Prostate gland (tissue), 2 donors: Measurements from ENCODE around the gene KNCN. TPM values are rescaled to one million over a fixed set of nuclear protein-coding genes. Genes with fewer than 3 reads are reported as not detected.

Source experiments
- DNase-seq: peaks from one replicate; pipeline ENCODE4 v3.0.0-alpha.2; 2019; ENCODE audit warnings: low spot score
- H3K27ac ChIP-seq, 2 donors: fragments of 200-600 bp; sonication (generic); 2 replicates each; pipeline ENCODE4 v1.5.1; 2017 to 2019
- H3K27me3 ChIP-seq: fragments of 200-600 bp; sonication (generic); replicated peaks from 2 replicates; pipeline ENCODE4 v1.5.1; 2019; ENCODE audit not compliant: insufficient read depth
- H3K36me3 ChIP-seq, 2 donors: fragments of 200-600 bp; sonication (generic); 1 replicate in 1 of 2; 2 replicates in 1 of 2; pipeline versions ENCODE4 v1.5.1 to v1.8.1; 2017 to 2019
- H3K4me1 ChIP-seq: fragments of 200-600 bp; sonication (generic); replicated peaks from 2 replicates; pipeline ENCODE4 v1.5.1; 2019
- H3K4me3 ChIP-seq, 2 donors: fragments of 200-600 bp; sonication (generic); 2 replicates each; pipeline ENCODE4 v1.5.1; 2017 to 2019
- H3K9me3 ChIP-seq: fragments of 200-600 bp; sonication (generic); 2 replicates; pipeline ENCODE4 v1.5.1; 2017
- POLR2A ChIP-seq: fragments of 450-650 bp; IDR thresholded peaks from one replicate; pipeline ENCODE4 v1.6.1; 2016; ENCODE audit warnings: antibody characterized with exemption, mild to moderate bottlenecking
- POLR2AphosphoS5 ChIP-seq: sonication (generic); formaldehyde crosslinking; IDR thresholded peaks from one replicate; pipeline ENCODE4 v1.6.1; 2017; ENCODE audit warnings: antibody characterized with exemption
- WGBS: methylation state at CpG from one replicate; pipeline ENCODE4 v1.1.5; 2018; 5-methylcytosine and 5-hydroxymethylcytosine counted together
- intact Hi-C: fragments of 100-400 bp; cut with DNase I; formaldehyde crosslinking; loops from one replicate; pipeline ENCODE4 v1.14.2; 2022
- total RNA-seq, 2 donors: library from RNA; depleted of rRNA; stranded (reverse); fragments of >200 nt; gene quantifications; one replicate each; pipeline ENCODE4 v1.1.0, GENCODE V29; 2016
- TF ChIP-seq, protein P1 (sequence below), 4 experiments: fragments of 200-600 bp in 2 of 4; fragments of 450-650 bp in 2 of 4; sonication (generic) in 2 of 4; IDR thresholded peaks; 1 replicate in 3 of 4; 2 replicates in 1 of 4; pipeline ENCODE4 v1.5.1; 2016 to 2019; ENCODE audit warnings: antibody characterized with exemption in 4 of 4, mild to moderate bottlenecking in 2 of 4, moderate library complexity in 2 of 4

The KNCN gene
- not detected for total RNA-seq

DNA sequence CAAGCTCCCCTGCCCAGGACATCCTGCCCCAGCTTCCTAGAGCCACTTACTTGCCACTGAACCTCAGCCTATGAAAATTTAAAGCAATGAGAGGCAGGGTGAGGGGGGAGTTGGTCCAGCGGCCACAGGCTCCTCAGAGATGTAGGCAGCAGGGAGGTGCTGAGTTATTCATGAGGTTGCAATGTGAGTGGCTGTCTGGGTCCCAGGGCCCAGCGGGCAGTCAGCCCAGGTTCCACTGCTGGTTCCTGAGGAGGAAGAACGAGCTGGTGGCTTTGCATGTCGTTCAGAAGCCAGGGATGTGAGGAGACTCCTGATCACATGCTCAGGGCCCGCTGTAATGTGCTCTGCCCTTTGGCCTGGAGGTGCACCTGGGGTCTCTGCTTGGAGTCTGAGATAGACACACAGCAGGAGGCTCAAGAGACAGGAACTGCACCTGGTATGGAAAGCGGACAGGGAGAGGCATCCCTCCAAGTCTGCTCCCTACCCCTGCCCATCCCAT, at the start of gene KNCN:
KNCN (minus strand) TSS at position 51 of the 499 bp plus-strand sequence. CDS start 432 bp downstream, outside the sequence.
- no peak for DNase-seq
- H3K9me3 ChIP-seq, result no peaks in the 10 kb centered on the region
- intact Hi-C loops, result no loop called here
- no peak within 1 kb of the TSS for H3K4me3 ChIP-seq
- TF ChIP-seq, protein P1, sequence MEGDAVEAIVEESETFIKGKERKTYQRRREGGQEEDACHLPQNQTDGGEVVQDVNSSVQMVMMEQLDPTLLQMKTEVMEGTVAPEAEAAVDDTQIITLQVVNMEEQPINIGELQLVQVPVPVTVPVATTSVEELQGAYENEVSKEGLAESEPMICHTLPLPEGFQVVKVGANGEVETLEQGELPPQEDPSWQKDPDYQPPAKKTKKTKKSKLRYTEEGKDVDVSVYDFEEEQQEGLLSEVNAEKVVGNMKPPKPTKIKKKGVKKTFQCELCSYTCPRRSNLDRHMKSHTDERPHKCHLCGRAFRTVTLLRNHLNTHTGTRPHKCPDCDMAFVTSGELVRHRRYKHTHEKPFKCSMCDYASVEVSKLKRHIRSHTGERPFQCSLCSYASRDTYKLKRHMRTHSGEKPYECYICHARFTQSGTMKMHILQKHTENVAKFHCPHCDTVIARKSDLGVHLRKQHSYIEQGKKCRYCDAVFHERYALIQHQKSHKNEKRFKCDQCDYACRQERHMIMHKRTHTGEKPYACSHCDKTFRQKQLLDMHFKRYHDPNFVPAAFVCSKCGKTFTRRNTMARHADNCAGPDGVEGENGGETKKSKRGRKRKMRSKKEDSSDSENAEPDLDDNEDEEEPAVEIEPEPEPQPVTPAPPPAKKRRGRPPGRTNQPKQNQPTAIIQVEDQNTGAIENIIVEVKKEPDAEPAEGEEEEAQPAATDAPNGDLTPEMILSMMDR (IDR thresholded peaks at IDR 0.05), result no peak
- TF ChIP-seq POLR2AphosphoS5 (no peak), POLR2A (no peak)
- WGBS, result 85% methylated on average over 6 of the region's 6 CpGs
- no peaks in the 10 kb centered on the region for H3K27me3 ChIP-seq
- no peaks in the 10 kb centered on the region for H3K36me3 ChIP-seq
- no peaks in the 10 kb centered on the region for H3K4me1 ChIP-seq
- no peak within 1 kb of the TSS for H3K27ac ChIP-seq

DNA sequence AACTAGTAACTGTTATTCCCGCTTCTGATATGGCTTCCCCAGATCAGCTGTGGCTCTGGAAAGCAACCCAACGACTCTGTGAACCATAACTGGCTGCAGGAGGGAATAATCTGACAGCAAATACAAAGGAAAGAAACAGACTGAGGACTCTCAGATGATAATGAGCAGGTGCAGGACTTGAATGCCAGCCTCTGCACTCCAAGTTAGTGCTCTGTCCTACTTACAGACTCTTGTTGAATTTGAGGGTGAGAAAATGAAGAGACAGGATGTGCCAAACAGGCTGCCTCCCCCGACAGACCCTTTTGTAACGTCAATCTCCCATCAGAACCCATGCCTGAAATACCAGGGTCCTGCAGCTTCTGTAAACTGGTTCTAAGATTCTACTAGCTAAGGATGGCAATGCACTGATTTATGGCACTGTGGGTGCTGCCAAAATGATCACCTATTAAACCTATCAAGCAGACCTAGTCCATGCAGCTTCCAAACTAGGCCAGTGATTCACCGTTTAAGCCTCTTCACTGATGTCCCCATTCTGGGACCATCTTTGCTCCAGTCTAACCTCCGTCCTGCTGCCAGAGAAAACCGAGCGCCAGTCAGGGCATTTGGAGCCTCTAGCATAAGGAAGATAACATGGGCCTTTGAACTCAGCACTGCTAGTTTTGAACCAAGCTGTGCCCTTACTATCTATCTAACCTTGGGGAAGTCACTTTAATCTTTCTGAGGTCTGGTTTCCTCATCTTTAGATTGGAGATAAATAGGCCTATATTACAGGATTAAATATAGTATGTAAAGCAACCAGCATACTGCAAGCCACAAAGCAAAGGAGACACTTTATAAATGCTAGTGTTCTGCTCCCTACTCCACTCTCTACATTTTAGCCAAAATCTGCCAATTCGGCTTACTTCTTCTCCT, 47.9 kb upstream of the KNCN start:
- no peak for DNase-seq
- no peak overlapping the region for H3K4me3 ChIP-seq
- H3K4me1 ChIP-seq, result peaks cover 6% of the 10 kb centered on the region
- TF ChIP-seq POLR2AphosphoS5 (no peak), POLR2A (no peak)
- TF ChIP-seq, protein P1 (IDR thresholded peaks at IDR 0.05), result no peak
- H3K9me3 ChIP-seq, result no peaks in the 10 kb centered on the region
- intact Hi-C loops, result no loop called here
- H3K27ac ChIP-seq, result no peak overlapping the region
- 72% methylated on average over 9 of the region's 9 CpGs for WGBS
- no peaks in the 10 kb centered on the region for H3K36me3 ChIP-seq
- no peaks in the 10 kb centered on the region for H3K27me3 ChIP-seq

DNA sequence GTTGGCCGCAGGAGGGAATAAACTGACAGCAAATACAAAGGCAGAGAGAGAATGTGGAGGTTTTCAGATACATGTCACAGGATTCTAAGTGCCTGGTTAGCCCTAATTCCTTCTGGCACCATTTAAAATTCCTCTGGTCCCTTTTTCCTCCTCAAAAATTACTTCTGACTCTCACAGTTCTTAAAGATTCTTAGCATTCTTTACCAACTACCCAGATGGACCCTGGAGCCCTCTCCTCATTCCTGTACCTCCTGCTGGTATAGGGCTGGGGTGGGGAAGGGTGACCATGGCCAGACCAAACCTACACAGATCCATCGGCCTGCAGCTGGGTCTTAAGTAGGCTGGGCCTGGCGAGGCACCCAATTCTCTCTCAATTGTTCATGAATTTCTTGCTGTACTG, 45.4 kb upstream of the KNCN start:
- Histone ChIP-seq H3K9me3 (no peaks in the 10 kb centered on the region), H3K36me3 (no peaks in the 10 kb centered on the region), H3K4me1 (no peaks in the 10 kb centered on the region), H3K27me3 (no peaks in the 10 kb centered on the region), H3K4me3 (no peak overlapping the region), H3K27ac (no peak overlapping the region)
- intact Hi-C loops, result no loop called here
- DNase-seq, result no peak
- 91% methylated on average over 3 of the region's 3 CpGs for WGBS
- TF ChIP-seq, protein P1 (IDR thresholded peaks at IDR 0.05), result no peak
- TF ChIP-seq POLR2AphosphoS5, result no peak
- TF ChIP-seq POLR2A, result no peak

- Histone ChIP-seq H3K4me1 (no peaks in the 10 kb centered on the region), H3K27me3 (no peaks in the 10 kb centered on the region), H3K27ac (no peak overlapping the region), H3K9me3 (no peaks in the 10 kb centered on the region), H3K4me3 (no peak overlapping the region), H3K36me3 (no peaks in the 10 kb centered on the region)
- 100% methylated on average over 1 of the region's 1 CpG for WGBS
- TF ChIP-seq POLR2A (no peak), POLR2AphosphoS5 (no peak)
- TF ChIP-seq, protein P1 (IDR thresholded peaks at IDR 0.05), result no peak
- intact Hi-C loops, result no loop called here
- no peak for DNase-seq
Measured at GRCh38 chr1:46596036-46596435, 44.6 kb upstream of the KNCN start.
